DOHH2 (cell line): ENCODE data around the gene TBL1X.

ENCODE experiments used
- CTCF ChIP-seq: fragments of 200-600 bp; sonication (generic); IDR thresholded peaks from one replicate; pipeline ENCODE4 v1.5.1; 2014; ENCODE audit warnings: antibody characterized with exemption, mild to moderate bottlenecking, low read depth, low read length; ENCODE audit not compliant: poor library complexity, severe bottlenecking
- EZH2phosphoT487 ChIP-seq: fragments of 200-600 bp; sonication (generic); IDR thresholded peaks from 2 replicates; pipeline ENCODE4 v1.6.1; 2017; ENCODE audit warnings: borderline replicate concordance, mild to moderate bottlenecking, antibody characterized with exemption, low read length, moderate library complexity, mixed read lengths

GRCh38 chrX:9596837-9597236 is 132.0 kb downstream of the TBL1X start:
- TF ChIP-seq CTCF (no peak), EZH2phosphoT487 (no peak)
